Measurements from ENCODE around the gene STON2.

DNA sequence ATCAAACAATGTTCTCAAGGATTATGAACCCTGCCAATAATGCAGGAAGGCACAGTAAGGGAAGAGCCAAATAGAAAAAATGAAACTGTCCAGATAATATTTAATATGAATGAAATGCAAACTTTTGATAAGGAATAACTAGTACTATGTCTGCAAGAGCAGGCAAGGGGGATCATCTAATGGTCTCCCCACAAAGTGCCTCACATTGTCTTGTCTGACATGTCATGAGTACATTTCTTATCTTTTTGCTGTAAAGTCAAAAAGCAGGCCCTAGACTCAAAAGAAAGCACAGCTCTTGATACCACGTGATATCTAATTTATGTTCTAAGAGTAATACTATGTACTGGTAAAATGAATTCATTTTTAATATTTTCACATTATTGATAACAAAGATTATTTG is 135.5 kb downstream of the STON2 start:
- TF ChIP-seq, protein P1, sequence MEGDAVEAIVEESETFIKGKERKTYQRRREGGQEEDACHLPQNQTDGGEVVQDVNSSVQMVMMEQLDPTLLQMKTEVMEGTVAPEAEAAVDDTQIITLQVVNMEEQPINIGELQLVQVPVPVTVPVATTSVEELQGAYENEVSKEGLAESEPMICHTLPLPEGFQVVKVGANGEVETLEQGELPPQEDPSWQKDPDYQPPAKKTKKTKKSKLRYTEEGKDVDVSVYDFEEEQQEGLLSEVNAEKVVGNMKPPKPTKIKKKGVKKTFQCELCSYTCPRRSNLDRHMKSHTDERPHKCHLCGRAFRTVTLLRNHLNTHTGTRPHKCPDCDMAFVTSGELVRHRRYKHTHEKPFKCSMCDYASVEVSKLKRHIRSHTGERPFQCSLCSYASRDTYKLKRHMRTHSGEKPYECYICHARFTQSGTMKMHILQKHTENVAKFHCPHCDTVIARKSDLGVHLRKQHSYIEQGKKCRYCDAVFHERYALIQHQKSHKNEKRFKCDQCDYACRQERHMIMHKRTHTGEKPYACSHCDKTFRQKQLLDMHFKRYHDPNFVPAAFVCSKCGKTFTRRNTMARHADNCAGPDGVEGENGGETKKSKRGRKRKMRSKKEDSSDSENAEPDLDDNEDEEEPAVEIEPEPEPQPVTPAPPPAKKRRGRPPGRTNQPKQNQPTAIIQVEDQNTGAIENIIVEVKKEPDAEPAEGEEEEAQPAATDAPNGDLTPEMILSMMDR (IDR thresholded peaks at IDR 0.05), result no peak
- TF ChIP-seq POLR2A (IDR thresholded peaks at IDR 0.05), result no peak
